Stimulated activated CD4-positive, alpha-beta T cell treated with anti-CD3 and anti-CD28 coated beads, Interleukin-1b, Interleukin-23, amount 100 ng/mL, for 48 hours (primary cell): ENCODE measurements around the gene TRAF3IP1.
"Not testable (repeated sequence)": the region's sequence is repeated elsewhere in the genome, so short reads cannot be mapped to it uniquely, and the experiment has no call there.

Experiments used
- DNase-seq: peaks from one replicate; pipeline ENCODE4 v3.0.0-alpha.2; 2020

TRAF3IP1 gene

DNA sequence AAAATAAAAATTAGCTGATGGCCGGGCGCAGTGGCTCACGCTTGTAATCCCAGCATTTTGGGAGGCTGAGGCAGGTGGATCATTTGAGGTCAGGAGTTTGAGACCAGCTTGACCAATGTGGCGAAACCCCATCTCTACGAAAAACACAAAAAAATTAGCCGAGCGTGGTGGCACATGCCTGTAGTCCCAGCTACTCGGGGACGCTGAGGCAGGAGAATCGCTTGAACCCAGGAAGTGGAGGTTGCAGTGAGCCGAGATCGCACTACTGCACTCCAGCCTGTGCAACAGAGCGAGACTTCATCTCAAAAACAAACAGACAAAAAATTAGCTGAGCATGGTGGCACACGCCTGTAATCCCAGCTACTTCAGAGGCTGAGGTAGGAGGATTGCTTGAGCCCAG, 9.6 kb upstream of the TRAF3IP1 start:
- DNase-seq, result not testable (repeated sequence)

GRCh38 chr2:238313289-238313990, 6.9 kb upstream of the TRAF3IP1 start:
- no peak for DNase-seq

DNA sequence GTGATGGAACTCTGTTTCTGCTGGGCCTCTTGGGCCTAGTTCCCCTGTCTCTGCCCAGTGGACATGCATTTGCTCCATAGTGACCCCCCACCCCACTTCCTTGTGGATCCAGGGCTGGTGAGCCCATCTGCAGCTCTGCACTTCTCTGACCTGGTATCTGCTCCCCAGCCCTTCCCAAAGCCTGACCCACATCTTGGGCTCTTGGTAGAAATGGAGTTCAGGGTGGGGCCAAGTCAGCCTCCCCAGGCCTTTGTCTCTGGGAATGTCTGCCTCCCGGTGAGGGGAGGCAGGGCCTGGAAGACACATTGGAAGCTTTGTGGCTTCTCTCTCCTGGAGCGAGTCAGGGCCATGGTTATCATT, 6.3 kb upstream of the TRAF3IP1 start:
- DNase-seq, result no peak

- DNase-seq, result no peak
Observed at GRCh38 chr2:238314576-238314975, 5.7 kb upstream of the TRAF3IP1 start.

- DNase-seq, result no peak
Observed at GRCh38 chr2:238315031-238315595, 5.2 kb upstream of the TRAF3IP1 start.

- DNase-seq, result no peak
Observed at GRCh38 chr2:238320648-238321281, 447 bp downstream of the TRAF3IP1 start.

- no peak for DNase-seq
Observed at GRCh38 chr2:238321467-238321866, 1.1 kb downstream of the TRAF3IP1 start.

- no peak for DNase-seq
Observed at GRCh38 chr2:238322001-238322411, 1.7 kb downstream of the TRAF3IP1 start.

GRCh38 chr2:238324248-238324647, 3.9 kb downstream of the TRAF3IP1 start:
- DNase-seq, result not testable (repeated sequence)

DNA sequence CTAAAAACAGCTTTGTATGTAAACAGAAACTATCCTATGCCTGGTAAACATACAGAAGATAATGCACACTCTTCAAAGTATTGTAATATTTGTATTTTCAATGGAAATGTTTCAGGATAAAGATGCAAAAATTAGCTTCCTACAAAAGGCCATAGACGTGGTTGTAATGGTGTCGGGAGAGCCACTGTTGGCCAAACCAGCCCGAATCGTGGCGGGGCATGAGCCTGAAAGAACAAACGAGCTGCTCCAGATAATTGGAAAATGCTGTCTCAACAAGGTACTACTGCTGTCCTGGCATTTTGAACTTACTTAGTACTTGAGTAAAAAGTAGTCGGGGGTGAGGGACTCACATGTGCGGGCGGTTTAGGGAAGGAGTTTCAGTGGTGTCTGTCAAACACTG, 5.4 kb downstream of the TRAF3IP1 start:
- no peak for DNase-seq

- no peak for DNase-seq
Observed at GRCh38 chr2:238326801-238327365, 6.6 kb downstream of the TRAF3IP1 start.

DNA sequence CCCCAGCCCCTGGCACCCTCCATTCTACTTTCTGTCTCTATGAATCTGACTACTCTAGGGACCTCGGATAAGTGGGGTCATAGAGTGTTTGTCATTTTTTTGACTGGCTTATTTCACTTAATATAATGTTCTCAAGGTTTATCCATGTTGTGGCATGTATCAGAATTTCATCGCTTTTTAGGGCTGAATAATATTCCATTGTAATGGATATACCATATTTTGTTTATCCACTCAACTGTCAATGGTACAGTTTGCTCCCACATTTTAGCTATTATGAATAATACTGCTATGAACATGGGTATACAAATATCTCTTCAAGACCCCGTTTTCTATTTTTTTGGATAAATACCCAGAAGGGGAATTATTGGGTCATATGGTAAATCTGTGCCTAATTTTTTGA, 7.4 kb downstream of the TRAF3IP1 start:
- no peak for DNase-seq

- no peak for DNase-seq
Observed at GRCh38 chr2:238330391-238330790, 10.1 kb downstream of the TRAF3IP1 start.

GRCh38 chr2:238331916-238332315, 11.6 kb downstream of the TRAF3IP1 start:
- no peak for DNase-seq

- DNase-seq, result no peak
Observed at GRCh38 chr2:238334885-238335284, 14.6 kb downstream of the TRAF3IP1 start.

- DNase-seq, result not testable (repeated sequence)
Observed at GRCh38 chr2:238335591-238335990, 15.3 kb downstream of the TRAF3IP1 start.

- DNase-seq, result no peak
Observed at GRCh38 chr2:238336151-238336550, 15.8 kb downstream of the TRAF3IP1 start.

DNA sequence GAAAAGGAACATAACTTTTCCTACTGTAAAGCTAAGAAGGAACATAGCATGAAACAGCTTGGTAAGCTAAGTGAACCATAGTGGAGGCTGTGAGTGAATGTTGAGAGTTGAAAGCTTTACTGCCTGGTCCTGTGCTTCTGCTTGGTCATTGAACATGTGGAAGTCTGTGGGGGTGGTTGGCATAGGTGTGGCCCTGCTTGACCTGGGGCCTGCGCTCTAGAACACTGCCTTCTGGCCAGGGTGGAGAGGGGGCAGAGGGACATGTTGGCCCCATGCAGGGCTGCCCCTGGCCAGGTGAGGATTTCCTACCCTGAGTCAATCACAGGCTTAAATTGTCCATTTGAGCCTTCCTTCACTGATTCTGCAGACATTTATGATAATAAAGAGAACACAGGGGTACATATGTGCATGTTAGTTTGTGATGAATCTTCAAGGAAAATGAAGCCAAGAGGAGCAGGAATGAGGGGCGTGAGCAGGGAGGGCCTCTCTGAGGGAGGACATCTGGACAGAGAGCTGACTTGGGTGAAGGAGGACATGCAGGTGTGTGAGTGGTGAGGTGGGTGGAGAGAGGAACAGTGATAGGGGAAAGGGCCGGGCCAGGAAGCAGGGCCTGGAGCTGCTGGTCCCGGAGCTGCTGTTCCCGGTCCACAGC, 16.6 kb downstream of the TRAF3IP1 start:
- no peak for DNase-seq

GRCh38 chr2:238337846-238338245, 17.5 kb downstream of the TRAF3IP1 start:
- DNase-seq, result no peak

DNA sequence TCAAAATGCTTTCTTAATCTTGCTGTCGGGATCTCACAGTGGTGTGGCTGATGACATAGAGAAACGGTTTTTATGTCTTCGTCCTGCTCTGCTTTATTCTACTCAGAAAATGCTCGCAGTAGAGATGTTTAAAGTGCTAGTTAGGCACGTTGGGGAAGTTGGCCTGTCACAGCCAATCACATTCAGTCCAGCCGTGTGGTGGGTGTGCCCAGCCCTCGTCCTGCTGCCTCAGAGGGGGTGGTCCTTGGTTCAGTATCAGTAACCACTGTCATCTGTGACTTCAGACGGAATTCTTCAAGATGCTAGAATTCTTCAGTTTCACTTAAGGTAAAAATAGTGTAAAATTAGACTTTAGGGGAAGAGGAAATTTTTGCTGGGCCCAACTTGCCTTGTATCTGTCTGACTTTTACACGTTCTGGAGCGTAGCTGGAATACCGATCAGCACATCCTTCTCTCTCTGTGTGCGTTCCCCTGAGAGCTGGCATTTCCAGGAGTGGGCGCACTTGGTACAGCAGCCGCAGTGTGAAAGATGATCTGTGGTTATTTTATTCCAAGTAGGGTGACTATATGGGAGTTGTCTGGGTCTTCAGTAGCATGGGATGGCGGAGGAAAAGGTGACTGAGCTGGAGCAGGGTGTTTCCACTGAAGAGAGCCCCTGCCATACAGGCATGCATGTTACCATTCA, 18.5 kb downstream of the TRAF3IP1 start:
- no peak for DNase-seq

GRCh38 chr2:238339395-238339780, 19.1 kb downstream of the TRAF3IP1 start:
- DNase-seq, result no peak

GRCh38 chr2:238339814-238340213, 19.5 kb downstream of the TRAF3IP1 start:
- no peak for DNase-seq

GRCh38 chr2:238341536-238341935, 21.2 kb downstream of the TRAF3IP1 start:
- DNase-seq, result no peak
